GM19467 (cell line): ENCODE results near the gene TTLL11.

Experiments used
- ATAC-seq: cut with Tn5 transposase; IDR thresholded peaks from one replicate; pipeline ENCODE4 v1.9.1; 2021; ENCODE audit warnings: mild to moderate bottlenecking, moderate library complexity; ENCODE audit not compliant: unreplicated experiment

The TTLL11 gene

DNA sequence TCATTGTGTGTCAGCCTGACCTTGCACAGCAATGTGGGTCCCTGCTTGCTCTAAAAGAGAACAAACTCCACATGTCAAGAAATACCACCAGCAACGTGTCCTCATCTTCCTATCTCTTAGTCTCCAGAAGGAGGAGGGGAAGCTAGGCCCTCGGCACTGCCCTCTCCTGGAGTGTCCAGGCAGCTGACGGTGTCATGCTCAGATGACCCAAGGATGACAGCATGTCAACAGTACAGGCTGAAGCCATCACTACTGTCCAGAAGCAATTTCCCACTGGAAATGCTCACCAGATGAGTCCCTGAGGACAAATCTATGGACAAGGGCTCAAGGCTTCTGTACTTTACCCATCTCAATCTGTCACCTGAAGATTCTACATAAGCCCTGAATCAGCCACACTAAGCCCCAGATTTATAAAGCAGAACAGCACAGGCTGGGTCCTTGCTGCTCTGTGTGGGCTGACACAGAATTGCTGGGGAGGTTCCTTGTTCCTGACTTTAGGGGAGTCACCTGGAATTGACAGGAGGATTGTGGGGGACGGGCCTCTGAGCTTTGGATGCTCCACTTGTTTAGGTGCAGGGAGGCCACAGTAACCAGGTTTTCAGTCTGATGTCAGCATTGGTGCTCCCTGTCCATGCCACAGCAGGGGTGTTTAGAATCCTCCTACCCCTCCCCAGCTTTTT lies 231.5 kb downstream of the TTLL11 start:
- ATAC-seq: no peak

DNA sequence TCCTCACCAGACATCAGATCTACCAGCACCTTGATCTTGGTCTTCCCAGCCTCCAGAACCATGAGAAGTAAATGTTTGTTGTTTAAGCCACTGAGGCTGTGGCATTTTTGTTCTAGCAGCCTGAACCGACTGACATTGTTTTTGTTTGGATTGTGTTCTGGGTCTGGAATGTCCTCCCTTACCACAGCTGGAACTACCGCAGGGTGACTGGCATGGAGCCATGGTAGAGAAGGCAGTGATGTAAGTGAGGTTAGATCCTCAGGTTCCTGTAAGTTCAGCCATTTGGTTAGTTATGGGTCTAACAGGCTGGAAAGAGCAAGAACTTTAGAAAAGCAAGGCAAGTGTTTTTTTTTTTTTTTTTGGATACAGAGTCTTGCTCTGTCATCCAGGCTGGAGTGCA lies 232.4 kb downstream of the TTLL11 start:
- ATAC-seq: no peak

DNA sequence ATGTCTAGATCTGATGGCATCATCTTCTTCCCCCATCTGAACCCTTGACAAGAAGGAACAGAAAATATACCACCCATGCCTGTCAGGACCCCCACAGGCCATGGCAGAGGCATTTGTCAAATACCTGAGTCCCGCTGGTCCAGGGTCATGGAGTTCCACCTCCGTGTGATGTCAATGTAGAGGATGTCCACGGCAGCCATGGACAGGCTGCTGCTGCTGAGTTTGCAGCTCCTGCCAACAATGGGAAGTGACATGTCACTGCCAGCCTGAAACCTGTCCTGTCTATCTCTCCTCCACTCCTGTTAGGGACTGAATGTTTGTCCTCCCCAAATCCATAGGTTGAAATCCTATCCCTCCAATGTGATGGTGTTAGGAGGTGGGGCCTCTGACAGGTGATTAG lies 232.9 kb downstream of the TTLL11 start:
- no peak for ATAC-seq

DNA sequence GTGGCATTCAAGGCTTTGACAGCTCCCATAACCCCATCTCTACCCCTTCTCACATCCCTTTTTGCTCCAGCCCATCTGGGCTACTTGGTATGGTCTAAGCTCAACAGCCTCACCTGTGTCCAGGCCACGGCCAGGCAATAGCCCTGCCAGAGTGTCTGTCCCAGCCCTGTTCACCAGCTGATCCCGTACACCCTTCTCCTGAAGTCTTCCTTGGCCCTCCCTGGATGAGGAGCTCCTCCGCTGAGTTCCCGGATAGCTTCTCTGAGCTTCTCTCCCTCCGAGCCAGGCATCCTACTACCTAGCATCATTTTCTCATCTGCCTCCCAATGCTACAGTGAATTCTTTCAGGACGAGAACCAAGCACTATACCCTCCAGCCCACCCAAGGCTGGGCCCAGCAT lies 233.5 kb downstream of the TTLL11 start:
- ATAC-seq: no peak

DNA sequence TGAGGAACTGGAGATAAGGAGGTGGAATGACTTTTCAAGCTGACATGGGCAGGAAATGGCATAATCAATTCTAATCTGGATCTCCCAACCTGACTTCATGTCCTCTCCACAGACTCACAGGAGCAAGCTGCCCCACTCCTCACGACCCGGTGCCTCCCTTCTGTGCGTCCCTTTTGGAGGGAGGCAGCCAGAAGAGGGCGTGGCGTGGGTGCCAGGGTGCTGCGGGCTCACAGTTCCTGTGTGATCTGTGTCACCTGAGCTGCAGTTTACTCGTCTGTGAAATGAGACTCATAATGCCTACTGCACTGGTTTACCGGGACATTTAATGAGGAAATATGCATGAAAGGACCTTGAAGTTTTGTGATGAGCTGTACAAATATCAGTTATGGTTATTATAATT lies 234.3 kb downstream of the TTLL11 start:
- no peak for ATAC-seq

DNA sequence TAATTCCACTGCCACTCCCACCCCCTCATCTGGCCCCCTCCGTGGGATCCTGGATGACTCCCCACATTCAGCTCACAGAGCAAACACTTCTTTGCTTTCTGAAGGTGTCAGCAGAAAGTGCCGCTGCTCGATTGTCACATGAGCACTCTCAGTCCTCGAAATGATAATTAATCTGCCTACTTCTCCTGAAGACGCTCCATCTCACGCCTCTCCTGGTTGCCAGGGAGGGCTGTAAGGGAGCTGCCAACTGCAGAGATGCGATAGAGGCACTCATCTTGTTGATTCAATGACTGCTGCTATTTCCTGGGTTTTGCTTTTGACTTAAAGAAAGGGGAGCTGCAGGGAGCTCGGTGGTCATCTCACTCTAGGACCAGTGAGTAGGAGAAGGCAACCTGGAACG lies 235.2 kb downstream of the TTLL11 start:
- no peak for ATAC-seq

DNA sequence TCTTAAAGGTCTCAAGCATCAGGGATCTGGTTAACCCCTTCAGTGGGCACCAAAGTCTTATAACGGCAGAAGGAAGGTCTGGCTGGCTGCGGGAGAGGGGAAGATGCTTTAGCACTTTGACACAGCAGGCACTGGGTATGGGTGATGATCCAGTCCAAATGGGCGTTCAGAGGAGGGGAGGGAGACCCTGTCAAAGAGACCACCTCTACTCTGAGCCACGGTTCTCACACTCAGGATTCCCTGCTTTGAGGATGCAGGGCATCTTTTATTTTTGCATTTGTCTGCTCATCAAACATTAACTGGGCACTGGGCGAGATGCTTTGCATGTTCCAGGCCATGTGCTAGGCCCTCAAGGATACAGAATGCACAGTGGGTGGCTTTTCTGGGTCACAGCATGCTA lies 237.6 kb downstream of the TTLL11 start:
- no peak for ATAC-seq

DNA sequence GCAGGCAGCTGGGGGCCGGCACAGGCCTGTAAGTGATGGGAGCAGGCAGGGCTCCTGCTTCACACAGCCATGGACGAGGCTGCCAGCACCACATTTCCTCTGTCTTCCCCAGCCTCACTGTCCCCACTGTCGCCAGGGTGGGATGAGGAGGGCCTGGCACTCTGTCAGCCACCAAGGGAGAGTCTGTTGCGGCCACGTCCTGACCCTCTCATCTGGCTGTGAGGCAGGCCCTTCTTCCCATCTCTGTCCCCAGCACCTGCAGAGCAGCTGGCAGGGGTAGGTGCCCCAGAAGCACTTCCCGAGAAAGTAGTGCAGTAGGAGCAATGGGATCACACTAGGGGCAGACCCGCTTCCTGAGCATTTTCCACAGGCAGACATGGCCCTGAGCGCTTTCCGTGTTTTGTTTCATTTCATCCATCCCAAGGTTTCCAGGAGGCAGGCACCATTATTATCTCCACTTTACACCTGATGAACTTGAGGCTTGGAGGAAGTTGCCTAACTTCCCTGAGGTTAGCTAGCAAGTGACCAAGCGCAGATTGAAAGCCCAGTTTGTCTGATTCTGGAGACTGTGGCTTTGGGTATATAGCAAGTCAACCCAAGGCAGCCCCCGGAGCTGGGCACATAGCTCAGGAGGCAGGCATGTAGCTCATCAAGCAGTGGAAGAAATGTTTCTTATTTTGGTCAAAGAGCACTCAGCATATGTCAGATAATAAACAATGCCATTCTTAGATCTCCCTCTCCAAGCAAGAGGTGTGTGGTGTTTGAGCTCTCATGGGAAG lies 239.3 kb downstream of the TTLL11 start:
- no peak for ATAC-seq

DNA sequence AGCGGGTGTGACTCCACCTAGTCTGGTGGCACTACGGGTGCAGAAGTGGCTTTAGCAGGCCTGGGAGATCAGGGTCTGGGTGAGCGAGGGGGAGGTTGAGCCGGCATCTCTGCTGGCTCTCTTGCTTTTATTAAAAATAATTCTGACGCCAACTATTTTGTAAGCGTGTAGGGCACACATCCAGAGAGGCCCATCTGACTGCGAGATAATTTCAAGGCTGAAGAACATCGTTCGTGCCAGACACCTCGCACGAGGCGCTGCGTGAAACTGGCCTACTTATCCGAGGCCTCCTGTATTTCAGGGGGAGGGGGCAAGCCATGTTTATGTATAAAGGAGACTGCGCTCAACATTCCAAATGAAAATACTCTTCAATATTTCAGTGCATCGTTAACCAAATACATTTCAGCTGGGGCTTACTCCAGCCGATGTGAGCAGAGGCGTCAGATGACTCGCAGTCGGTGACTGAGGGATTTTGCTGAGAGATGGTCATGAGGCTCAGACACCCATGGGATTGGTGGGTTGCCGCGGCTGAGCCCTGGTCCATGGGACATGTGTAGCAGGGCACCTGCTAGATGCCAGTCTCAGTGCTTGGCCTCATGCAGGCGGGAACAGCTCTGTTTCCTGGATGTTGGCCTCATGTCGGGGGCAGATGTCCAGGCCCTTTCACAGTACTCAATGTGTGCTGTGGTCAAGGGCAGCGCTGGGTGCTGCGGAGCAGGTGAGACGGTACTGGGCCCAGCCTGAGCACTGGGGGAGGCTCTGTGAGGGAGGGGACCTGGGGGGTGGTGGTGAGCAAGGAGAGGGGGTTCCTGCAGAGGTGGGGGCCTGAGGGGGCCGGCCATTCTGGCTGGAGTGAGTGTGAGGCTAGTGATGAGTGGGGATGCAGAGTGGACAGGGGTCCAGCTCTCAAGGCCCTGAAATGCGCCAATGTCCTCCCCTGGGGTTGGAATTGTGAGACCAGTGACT lies 240.2 kb downstream of the TTLL11 start:
- no peak for ATAC-seq

DNA sequence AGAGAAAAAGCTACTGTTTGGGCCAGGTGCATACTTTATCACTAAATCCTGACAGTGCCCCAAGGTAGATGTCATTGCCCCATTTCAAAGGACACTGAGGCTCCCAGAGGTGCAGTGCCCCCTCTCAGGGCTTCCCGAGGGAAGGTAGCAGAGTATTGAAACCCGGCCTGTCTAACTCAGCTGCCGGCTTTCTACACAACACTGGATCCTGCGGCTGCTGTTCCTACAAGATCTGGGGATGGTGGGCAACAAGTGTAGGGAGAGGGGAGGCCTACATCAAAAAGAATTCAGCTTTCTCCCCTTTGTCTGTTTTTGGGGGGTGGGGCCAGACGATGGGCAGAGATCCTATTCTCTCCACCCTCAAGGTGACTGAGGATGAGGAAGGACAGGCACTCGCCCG lies 240.9 kb downstream of the TTLL11 start:
- no peak for ATAC-seq

DNA sequence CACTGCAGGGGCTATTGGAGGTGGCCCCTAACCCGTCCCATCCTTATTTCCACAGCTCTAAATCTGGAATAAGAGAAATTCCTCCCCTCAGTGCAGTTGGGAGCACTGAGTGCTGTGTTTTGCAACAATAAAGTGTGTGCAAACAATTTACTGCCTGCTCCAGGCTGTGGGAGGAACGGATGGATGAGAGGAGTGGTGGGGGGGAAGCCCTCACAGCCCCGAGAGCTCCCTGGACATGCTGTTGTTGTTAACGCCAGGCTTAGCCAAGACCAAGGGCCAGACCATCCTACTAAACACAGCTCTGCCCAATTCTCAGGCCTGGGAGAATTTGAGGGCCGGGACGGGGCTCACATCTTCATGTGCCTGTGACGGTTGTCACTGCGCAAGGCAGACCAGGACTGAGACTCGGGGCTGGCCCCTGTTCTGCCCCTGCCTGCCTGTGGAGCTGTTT lies 241.4 kb downstream of the TTLL11 start:
- ATAC-seq: no peak

DNA sequence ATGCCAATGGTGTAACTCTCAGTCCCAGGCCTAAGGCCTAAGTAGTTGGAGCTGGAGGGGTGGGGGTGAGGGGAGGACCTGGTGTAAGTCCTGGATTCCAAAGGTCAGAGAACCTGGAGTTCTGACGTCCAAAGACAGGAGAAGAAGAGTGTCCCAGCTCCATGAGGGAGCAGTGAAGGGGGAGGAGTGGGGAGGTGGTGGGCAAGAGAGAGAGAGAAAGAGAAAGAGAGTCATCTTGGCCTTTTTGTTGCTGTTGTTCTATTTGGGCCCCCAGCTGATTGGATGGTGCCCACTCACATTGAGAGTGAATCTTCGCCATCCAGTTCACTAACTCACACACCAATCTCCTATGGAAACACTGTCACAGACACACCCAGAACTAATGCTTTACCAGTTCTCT lies 242.7 kb downstream of the TTLL11 start:
- ATAC-seq: no peak

DNA sequence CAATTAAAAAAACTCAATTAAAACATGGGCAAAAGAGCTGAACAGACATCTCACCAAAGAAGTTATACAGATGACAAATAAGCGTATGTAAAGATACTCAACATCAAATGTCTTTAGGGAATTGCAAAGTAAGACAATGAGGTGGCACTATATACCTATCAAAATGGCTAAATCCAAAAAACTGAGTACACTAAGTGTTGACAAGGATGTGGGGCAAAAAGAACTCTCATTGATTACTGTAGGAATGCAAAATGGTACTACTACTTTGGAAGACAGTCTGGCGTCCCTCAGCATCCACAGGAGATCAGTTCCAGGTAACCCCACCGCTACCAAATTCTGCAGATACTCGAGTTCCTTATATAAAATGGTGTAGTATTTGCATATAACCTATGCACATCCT lies 243.6 kb downstream of the TTLL11 start:
- no peak for ATAC-seq

DNA sequence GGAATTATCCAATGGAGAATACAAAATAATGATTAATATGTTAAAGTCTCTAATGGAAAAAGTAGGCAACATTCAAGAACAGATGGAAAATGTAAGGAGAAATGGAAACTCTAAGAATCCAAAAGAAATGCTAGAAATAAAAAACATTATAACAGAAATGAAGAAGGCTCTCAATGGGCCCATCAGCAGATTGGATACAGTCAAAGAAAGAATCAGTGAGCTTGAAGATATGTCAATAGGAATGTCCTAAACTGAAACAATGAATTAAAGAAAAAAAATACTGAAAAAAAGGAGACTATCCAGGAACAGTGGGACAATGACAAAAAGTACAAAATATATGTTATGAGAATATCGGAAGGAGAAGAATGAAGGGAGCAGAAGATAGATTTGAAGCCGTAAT lies 248.5 kb downstream of the TTLL11 start:
- ATAC-seq: no peak

DNA sequence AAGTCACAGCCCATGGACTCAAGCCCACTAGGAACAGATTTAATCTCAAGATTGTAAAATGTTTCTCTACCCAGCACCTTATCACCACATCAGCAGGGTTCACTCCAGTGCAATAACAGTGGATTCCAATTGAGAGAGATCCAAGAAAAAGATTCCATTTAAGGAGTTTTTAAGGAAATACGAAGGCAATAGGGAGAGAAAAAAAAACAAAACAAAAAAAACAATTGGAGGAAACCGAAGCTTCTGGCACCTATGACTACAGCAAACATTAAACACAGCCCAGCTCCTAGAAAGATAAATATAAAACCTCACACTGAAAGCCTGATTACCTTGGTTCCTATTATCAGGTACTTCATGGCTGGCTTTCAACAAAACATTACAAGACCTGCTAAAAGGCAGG lies 249.0 kb downstream of the TTLL11 start:
- no peak for ATAC-seq

DNA sequence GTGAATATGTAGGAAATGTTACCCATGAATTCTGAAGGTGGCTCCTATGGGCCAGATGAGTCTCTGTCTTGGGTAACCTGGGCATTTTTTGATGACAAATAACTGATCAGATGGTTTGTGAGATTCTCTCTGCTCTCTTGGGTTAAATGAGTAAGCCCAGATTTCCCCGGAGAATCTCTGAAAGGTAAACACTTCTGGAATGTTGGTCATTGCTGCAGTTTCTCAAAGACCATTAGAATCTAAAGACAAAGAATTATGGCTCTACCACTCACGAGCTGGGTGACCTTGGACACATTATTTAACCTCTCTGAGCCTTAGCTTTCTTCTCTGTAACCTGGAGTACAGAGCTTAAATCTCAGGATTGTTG lies 250.5 kb downstream of the TTLL11 start:
- ATAC-seq: no peak

DNA sequence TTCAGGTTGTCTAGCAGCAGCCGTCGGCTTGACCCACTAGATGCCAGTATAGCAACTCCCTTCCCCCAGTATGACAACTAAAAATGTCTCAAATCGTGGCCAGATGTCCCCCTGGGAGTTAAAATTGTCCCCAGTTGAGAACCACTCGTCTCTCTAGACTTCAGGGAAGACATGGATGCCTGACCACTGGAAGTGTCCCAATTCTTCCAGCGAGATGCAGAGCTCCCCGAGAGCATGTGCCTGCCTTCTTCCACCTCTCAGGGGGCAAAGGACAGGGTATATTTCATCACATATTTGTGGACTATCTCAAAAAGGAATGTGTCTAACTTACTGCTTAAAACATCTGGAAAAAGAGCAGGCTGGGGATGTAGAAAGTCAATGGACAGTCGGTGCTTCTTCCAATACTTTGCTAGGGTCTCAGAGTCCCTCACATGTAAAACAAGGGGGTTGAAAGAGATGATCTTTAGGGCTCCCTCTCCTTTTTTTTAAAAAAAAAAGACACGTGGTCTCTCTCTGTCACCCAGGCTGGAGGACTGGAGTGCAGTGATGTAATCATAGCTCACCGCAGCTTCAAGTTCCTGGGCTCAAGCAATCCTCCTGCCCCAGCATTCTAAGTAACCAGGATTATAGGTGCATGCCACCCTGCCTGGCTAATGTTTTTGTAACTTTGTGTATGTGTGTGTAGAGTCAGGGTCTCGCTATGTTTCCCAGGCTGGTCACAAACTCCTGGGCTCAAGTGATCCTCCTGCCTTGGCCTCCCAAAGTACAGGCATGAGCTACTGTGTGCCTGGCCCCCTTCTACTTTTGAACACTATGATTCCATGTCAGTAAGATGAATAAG lies 251.1 kb downstream of the TTLL11 start:
- no peak for ATAC-seq

DNA sequence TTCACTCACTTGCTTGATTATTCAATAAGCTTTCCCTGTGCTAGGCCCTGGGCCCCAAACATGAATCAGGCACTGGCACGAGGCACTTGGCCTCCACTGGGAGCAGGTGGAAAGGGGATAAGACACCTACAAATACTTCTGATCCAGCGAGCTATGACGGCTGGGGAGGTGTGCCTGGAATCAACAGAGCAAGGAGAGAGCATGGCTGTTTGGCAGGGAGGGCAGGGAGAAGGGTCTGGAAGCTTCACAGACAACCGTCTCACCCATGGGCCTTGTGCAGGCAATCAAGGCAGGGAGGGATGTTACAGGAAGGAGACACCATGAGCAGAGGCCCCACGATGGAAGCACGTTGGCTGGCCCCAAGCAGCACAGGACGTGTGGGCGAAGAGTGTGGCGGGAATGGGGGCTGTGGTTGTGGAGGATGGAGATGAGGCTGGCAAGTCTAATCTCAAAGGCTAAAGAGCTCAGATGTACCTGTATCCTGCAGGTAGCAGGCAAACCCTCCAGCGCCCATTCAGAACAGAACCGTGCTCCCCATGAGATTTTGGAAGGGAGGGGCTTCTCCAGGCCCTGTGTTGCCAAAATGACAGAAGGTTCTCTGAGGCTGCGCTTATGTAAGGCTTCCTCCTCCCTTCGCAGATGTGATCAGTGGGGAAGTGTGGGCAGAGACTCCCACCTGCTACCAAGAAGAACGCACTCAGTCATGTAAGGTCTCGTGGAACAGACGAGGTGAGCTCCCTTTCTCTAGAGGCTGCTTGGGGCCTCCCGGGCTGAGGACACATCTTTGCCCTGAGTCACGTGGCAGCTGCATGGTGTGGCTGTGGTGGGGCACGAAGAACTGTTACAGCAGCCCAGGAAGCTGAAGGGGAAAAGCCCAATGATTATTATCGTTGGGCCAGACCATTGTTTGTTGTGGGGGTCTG lies 252.0 kb downstream of the TTLL11 start:
- no peak for ATAC-seq

DNA sequence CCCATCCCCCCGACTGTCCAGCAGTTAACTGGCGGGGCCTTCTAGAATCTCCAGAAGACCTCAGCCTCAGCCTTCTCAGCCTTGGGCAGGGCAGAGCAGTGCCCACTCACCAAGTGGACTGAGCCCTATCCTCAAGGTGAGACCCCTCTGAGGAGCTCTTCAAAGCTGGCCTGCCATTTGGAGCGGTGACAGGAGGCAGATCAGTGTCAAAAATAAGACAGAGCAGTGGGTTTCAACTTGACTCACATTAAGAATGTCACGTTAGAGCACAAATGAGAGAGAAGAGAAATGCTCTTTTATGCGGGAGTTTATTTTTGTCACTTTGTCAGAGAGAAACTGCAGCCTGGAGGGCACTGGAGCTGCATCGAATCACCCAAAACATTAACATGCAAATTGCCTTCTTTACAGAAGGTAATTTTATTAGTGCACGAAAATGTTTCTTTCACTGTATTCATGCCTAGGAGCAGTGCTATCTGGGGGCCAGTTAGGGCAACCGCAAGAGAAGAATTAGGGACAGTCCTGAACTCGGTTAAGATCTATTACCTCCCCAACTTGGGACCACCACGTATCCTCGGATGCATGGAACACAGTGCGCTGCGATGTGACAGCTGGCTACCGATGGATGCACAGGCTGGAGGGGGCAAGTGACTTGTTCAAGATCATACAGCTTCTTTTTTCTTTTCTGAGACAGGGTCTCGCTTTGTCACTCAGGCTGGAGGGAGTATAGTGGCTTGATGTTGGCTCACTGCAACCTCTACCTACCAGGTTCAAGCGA lies 253.2 kb downstream of the TTLL11 start:
- ATAC-seq: no peak
